ENCODE measurements around the gene WASF2.
A peak's percentile ranks its signal among the peaks of the same experiment; 100 is the strongest.
"Not testable (repeated sequence)": the region's sequence is repeated elsewhere in the genome, so short reads cannot be mapped to it uniquely, and the experiment has no call there.

The WASF2 gene

GRCh38 chr1:27489973-27490741 is at the start of gene WASF2:
Gene WASF2, minus strand, starts transcription at chr1:27490167. Its CDS starts 61,277 bp downstream, at chr1:27428890.
- DNase-seq, result peak; percentile 98

- DNase-seq, result no peak
These were observed 48.8 kb upstream of the WASF2 start for GRCh38 chr1:27538793-27539192.

- DNase-seq, result not testable (repeated sequence)
These were observed 48.3 kb upstream of the WASF2 start for GRCh38 chr1:27538305-27538676.

GRCh38 chr1:27536767-27537166 is 46.8 kb upstream of the WASF2 start:
- no peak for DNase-seq

GRCh38 chr1:27536010-27536757 is 46.2 kb upstream of the WASF2 start:
- no peak for DNase-seq

- DNase-seq, result no peak
These were observed 45.4 kb upstream of the WASF2 start for GRCh38 chr1:27535386-27535785.

- no peak for DNase-seq
These were observed 42.2 kb upstream of the WASF2 start for GRCh38 chr1:27531959-27532685.

GRCh38 chr1:27530192-27530591 is 40.2 kb upstream of the WASF2 start:
- no peak for DNase-seq

- no peak for DNase-seq
These were observed 39.7 kb upstream of the WASF2 start for GRCh38 chr1:27529704-27530018.

- no peak for DNase-seq
These were observed 39.1 kb upstream of the WASF2 start for GRCh38 chr1:27528818-27529703.

- DNase-seq, result peak; percentile 53
These were observed 38.2 kb upstream of the WASF2 start for GRCh38 chr1:27527890-27528817.

- DNase-seq, result peak; percentile 44
These were observed 37.4 kb upstream of the WASF2 start for GRCh38 chr1:27527223-27527889.

GRCh38 chr1:27526569-27527222 is 36.7 kb upstream of the WASF2 start:
- peak; percentile 50 for DNase-seq

GRCh38 chr1:27525296-27526272 is 35.6 kb upstream of the WASF2 start:
- DNase-seq, result peak; percentile 79

GRCh38 chr1:27523337-27524020 is 33.5 kb upstream of the WASF2 start:
- no peak for DNase-seq

GRCh38 chr1:27522432-27523336 is 32.7 kb upstream of the WASF2 start:
- DNase-seq, result peak; percentile 82

- peak; percentile 29 for DNase-seq
These were observed 32.0 kb upstream of the WASF2 start for GRCh38 chr1:27521861-27522431.

Measured in activated CD4-positive, alpha-beta T cell treated with anti-CD3 and anti-CD28 coated beads for 48 hours (primary cell).